HG02884 (cell line): ENCODE data around the gene PKP1.

Source experiments
- ATAC-seq: cut with Tn5 transposase; IDR thresholded peaks from one replicate; pipeline ENCODE4 v1.9.1; 2021; ENCODE audit warnings: mild to moderate bottlenecking, moderate library complexity; ENCODE audit not compliant: unreplicated experiment

Gene PKP1

GRCh38 chr1:201361652-201362504 lies 78.6 kb downstream of the PKP1 start:
- no peak for ATAC-seq

- no peak for ATAC-seq
These were observed 79.6 kb downstream of the PKP1 start for GRCh38 chr1:201362906-201363305.

DNA sequence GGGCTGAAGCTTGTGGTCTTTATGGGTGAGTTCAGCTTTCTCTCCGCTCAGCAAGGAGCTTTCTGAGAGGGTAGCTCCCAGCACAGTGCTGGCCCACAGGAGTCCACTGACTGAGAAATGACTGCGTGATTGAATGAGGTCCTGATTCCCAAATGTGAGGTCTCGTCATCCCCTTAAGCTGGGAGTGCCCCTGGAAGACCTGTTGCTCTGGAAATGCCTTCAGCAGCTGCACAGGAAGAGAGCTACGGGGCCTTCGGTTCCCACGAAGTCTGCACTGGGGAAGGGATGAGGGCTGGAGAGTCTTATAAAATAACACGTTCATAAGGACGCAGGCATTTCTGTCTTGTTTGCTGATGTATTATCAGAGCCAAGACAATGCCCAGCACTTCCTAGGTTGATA lies 80.2 kb downstream of the PKP1 start:
- no peak for ATAC-seq

GRCh38 chr1:201364808-201365105 lies 81.5 kb downstream of the PKP1 start:
- ATAC-seq = no peak

GRCh38 chr1:201365251-201365650 lies 81.9 kb downstream of the PKP1 start:
- no peak for ATAC-seq

- ATAC-seq = no peak
These were observed 83.4 kb downstream of the PKP1 start for GRCh38 chr1:201366696-201367095.

DNA sequence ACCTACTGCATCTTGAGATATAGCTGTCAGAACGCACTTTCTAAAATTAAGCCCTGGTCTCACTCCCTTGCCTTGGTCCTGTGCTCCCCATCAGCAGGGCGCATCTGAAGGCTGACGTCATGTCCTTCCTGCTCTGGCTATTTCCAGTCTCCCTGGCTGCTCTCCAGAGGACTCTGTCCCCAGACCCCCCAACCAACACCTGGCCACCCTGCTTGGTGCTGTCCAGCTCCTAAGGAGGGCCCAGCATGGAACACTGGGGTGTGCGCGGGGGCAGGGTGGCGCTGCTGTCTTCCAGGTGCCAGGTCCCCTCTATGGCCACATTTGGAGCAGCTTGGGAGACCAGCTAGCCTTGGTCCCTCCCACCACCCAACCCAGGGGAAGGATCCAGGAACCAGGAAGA lies 85.9 kb downstream of the PKP1 start:
- no peak for ATAC-seq

GRCh38 chr1:201370500-201370899 lies 87.2 kb downstream of the PKP1 start:
- no peak for ATAC-seq

GRCh38 chr1:201371276-201371675 lies 88.0 kb downstream of the PKP1 start:
- no peak for ATAC-seq

DNA sequence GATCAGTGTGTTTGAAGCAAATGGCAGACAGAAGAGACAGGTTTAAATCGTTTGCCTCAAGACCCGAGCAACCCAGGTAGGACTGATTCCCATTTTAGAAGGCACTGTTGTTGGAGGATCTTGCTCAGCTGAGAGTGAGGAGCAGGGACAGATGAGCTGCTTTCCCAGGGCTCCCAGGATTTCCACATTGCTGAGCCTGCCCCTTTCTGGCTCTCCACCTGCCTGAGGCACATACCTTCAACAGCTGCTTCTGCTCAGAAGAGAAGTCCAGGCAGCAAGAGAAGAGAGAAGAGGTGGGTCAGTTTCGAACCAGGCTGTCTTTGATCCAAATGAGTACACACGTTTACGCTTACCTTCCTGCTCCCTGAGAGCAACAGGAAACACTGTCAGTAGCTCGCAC lies 88.5 kb downstream of the PKP1 start:
- no peak for ATAC-seq

- no peak for ATAC-seq
These were observed 91.1 kb downstream of the PKP1 start for GRCh38 chr1:201374364-201374763.

GRCh38 chr1:201375169-201375568 lies 91.9 kb downstream of the PKP1 start:
- no peak for ATAC-seq

- ATAC-seq = no peak
These were observed 92.8 kb downstream of the PKP1 start for GRCh38 chr1:201376107-201376463.

DNA sequence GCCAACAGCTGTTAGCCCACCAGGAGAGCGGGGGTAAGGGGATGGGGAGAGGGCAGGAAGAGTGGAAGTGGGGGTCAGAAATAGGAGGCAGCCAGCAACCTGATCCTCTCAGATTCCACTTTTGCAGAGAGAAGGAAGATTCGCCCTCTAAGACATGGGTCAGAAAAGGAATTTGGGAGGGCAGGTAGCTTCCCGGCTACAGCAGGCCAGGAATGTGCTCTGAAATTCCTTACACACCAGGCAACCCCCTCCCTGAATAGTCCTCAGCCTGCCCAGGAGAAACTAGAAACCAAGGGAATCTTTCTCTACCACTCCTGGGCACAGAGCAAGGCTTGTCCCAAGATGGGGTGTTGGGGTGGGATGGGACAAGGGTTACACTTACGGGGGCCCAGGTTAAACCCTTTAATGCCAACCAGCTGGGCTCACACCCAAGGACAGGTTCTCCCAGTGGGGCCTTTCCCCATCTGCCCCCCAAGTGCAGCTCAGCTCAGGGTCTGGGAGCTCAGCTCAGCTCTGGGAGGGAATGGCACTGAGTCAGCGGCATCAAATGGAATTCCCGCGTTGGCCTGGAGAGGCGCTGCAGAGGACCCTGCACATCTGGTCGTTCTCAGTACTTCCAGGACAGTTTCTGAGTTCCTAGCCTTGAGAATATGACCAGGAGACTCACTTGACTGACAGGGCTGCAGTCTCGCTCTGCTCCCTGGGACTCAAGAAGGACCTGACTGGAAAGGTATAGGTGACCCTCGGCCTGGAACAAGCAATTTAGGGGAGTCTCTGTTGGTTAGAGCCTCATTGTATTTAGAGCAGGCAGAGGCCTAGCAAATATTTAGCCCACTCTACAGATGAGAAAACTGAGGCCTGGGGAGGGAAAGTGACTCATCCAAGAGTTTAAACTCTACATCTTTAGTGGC lies 93.4 kb downstream of the PKP1 start:
- no peak for ATAC-seq

DNA sequence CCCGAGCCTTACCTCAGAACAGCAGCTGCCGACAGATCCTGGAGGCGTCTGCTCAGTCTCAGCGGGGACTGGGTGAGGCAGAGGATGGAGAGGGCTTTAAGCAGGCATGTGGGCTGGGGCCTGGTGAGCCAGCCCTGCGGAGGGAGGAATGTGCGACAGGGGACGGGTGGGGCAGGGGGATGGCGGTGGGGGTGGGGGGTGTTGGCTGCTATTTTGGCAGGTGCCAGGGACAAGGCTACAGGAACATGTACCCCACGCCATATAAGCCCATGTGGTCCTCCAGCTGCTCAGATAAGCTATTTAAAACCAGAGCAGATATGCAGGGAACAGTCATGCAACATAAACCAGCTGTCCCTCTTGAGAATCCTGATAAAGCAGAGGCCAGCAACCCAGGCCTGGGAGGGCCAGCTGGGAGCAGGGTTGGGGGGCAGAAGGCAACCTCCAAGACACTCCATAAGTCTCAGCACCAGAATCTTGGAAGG lies 94.3 kb downstream of the PKP1 start, which contains the start of gene TNNT2:
Gene TNNT2 (minus strand): TSS at position 70 of the 482 bp plus-strand sequence. CDS start 4,426 bp downstream, outside the sequence.
- no peak for ATAC-seq

GRCh38 chr1:201378804-201379203 lies 95.5 kb downstream of the PKP1 start:
- no peak for ATAC-seq

- ATAC-seq = no peak
These were observed 96.5 kb downstream of the PKP1 start for GRCh38 chr1:201379733-201380242.

GRCh38 chr1:201381130-201381529 lies 97.8 kb downstream of the PKP1 start:
- ATAC-seq = no peak
